Measurements from ENCODE around the gene AUTS2.
"Not testable (repeated sequence)": the region's sequence is repeated elsewhere in the genome, so short reads cannot be mapped to it uniquely, and the experiment has no call there.

AUTS2 gene

DNA sequence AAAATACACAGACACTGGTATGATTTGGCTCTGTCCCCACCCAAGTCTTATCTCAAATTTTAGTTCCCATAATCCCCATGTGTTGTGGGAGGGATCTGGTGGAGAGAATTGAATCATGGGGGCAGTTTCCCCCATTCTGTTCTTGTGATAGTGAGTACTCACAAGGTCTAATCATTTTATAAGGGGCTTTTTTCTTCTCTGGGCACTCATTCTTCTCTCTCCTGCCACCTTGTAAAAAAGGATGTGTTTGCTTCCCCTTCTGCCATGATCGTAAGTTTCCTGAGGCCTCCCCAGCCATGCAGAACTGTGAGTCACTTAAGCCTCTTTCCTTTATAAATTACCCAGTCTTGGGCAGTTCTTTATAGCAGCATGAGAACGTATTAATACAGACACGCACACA, 677.3 kb downstream of the AUTS2 start:
- DNase-seq (ENCODE audit: low read depth in 1 of 2, low spot score in 1 of 2) = not testable (repeated sequence)

DNA sequence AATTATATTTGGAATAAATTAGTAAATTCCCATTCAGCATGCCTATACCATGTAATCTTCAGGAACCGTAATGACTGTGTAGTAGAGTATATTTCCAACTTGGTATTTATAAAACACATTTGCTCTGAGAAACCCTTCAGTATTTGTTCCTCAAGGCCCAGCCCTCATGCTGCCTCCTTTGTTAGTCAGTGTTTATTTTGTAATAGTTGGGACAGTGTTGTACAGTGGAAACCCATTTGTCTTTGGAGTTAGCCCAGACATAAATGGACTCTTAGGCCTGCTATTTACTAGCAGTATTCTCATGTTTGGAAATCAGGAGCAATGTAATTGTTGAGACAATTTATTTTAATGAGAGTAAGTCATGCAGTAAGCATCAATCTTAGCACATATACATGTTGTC, 686.9 kb downstream of the AUTS2 start:
- no peak for DNase-seq (ENCODE audit: low read depth in 1 of 2, low spot score in 1 of 2)

GRCh38 chr7:70285854-70286253, 687.6 kb downstream of the AUTS2 start:
- DNase-seq (ENCODE audit: low read depth in 1 of 2, low spot score in 1 of 2) = no peak

GRCh38 chr7:70288781-70289456, 690.6 kb downstream of the AUTS2 start:
- no peak for DNase-seq (ENCODE audit: low read depth in 1 of 2, low spot score in 1 of 2)

DNA sequence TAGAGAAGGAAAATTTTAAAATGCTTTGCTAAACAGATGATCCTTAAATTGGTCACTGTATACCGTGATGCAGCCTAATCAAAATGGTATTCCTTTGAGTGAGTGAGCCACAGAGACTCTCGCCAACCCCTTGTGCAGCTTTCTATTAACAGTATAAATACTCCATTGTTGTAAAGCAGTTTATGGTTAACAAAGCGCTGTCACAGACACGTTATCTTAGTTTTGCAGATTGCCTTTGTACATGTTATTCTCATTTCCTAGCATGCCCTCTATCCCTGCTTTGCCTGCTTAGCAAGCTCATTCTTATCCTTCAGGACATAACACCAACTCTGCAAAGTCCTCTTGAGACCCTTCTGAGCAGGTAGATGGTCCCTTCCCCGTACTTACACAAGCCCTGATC, 694.4 kb downstream of the AUTS2 start:
- DNase-seq (ENCODE audit: low read depth in 1 of 2, low spot score in 1 of 2) = no peak

GRCh38 chr7:70294211-70294911, 696.1 kb downstream of the AUTS2 start:
- DNase-seq (ENCODE audit: low read depth in 1 of 2, low spot score in 1 of 2) = no peak

DNA sequence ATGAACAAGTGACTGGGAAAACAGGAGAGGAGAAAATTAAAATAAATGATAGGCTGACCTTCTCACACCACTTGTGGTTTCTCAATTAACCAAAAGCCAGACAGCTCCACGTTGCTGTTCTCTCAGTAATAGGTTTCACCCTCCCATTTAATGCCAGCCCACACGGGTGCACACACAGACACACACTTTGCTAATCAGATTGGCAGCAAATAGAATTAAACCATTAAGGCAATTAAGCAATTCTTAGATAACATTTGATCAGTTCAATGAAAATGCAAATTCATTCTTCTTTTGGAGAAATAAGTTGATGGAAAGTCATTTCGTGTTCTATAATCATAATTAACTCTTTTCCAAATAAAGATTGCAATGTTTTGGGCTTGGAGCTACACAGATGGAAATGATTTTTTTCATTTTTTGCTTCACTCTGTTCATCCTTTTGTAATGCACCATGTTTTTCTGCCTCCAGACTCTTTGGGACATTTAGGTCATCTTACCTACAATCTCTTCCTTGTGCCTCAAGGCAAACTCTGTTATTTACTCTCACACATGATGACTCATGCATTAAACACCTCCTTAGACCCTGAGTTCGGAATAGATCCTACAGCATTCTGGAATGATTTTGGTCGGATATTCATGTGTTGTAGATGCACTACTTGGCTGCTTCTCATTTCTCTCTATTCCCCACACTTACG, 700.7 kb downstream of the AUTS2 start:
- no peak for DNase-seq (ENCODE audit: low read depth in 1 of 2, low spot score in 1 of 2)

GRCh38 chr7:70299472-70299807, 701.2 kb downstream of the AUTS2 start:
- DNase-seq (ENCODE audit: low read depth in 1 of 2, low spot score in 1 of 2) = no peak

DNA sequence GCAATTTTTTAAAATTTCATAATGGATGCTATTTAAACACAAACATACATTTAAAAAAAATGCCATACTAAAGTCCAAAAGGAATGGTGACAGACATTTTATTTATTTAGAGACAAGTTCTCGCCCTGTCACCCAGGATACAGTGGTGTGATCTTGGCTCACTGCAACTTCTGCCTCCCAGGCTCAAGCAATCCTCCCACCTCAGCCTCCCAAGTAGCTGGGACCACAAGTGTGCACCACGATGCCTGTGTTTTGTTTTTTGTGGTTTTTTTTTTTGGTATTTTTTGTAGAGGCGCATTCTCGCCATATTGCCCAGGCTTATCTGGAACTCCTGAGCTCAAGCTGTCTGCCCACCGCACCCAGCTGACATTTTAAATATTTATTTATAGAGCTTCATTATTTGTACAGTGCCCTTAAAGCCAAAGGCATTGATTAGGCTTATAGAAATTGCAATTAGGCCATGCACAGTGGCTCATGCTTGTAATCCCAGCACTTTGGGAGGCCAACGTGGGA, 703.5 kb downstream of the AUTS2 start:
- DNase-seq (ENCODE audit: low read depth in 1 of 2, low spot score in 1 of 2) = no peak

GRCh38 chr7:70303309-70303708, 705.0 kb downstream of the AUTS2 start:
- no peak for DNase-seq (ENCODE audit: low read depth in 1 of 2, low spot score in 1 of 2)

DNA sequence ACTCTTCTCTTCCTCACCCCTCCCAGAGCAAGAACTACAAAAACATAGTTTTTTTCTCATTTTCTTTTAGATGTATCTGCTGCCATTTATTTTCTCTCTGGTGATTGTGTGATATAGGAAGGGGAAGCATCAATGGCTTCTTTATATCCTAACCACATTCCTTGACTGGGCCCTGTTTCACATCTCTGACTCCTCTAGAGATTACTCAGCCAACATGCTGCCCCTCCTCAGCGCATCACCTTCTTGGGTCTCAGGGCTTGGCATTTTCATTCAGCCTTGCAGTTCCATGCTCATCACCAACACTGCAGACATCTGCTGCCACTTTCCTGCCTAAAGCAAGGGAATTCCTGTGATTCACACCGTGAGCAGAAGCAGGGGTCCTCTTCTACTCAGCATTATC, 705.5 kb downstream of the AUTS2 start:
- DNase-seq (ENCODE audit: low read depth in 1 of 2, low spot score in 1 of 2) = no peak

GRCh38 chr7:70306173-70306572, 707.9 kb downstream of the AUTS2 start:
- no peak for DNase-seq (ENCODE audit: low read depth in 1 of 2, low spot score in 1 of 2)

DNA sequence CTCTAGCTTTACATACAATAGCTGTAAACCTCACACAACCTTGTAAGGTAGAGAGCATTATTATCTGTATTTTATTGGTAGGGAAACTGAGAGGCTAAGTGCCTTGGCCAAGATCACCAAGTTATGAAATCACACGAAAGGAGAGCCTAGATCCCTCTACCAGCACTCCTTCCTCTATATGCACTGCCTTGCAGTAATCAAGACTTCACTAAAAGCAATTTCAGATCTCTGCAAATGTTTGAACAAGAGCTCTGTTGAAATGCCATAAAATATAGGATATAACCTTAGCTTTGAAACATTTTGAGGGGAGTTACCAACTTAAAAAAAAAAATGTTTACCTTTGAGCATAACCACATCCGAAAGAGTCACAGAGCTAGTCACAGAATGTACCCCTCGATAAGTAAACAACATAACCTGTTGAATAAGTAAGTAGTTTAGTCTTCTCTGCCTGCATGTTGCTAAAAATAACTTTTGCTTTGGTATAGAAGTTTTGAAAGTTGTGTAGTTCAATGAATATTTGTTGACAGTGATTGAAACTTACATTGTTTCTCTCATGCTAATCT, 709.4 kb downstream of the AUTS2 start:
- DNase-seq (ENCODE audit: low read depth in 1 of 2, low spot score in 1 of 2) = no peak

- no peak for DNase-seq (ENCODE audit: low read depth in 1 of 2, low spot score in 1 of 2)
Observed at GRCh38 chr7:70312336-70312735, 714.1 kb downstream of the AUTS2 start.

GRCh38 chr7:70313271-70313670, 715.0 kb downstream of the AUTS2 start:
- no peak for DNase-seq (ENCODE audit: low read depth in 1 of 2, low spot score in 1 of 2)

DNA sequence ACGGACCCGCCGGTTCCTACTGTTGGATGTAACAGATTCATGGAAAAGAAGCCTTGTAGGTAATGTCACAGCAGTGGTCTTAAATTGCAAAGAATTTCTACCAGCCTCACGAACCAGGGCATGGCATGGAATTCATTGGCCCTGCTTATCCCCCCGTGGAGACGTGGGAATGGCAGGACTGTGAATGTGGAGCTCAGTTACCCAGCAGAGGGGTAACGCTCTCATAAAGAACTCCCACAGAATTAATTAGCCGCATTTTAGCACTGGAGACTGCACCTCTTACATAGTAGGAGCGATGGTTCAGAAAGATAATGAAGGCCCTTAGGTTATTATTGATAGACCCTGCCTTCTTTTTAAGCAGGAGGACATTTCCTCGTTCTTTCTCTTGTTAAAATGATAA, 715.4 kb downstream of the AUTS2 start:
- no peak for DNase-seq (ENCODE audit: low read depth in 1 of 2, low spot score in 1 of 2)

GRCh38 chr7:70314221-70314620, 715.9 kb downstream of the AUTS2 start:
- no peak for DNase-seq (ENCODE audit: low read depth in 1 of 2, low spot score in 1 of 2)

DNA sequence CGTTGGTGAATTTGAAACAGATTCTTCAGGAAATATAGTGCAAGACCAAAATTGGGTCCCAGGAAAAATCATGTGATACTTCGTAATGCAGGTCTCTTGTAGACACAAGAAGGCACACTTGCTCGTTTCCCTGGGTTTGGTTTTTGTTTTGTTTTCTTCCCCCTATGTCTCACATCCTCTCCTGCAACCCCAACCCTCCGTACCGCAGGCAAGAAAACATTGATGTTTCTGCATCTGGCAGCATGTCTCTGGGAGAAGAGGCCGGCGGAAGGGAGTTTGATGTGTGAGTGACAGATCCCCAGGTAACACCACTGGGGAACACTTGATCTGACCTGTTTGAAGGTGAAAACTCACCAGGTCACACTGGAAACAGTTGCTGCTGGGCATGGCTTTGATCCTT, 718.5 kb downstream of the AUTS2 start:
- no peak for DNase-seq (ENCODE audit: low read depth in 1 of 2, low spot score in 1 of 2)

- DNase-seq (ENCODE audit: low read depth in 1 of 2, low spot score in 1 of 2) = no peak
Observed at GRCh38 chr7:70317356-70317755, 719.1 kb downstream of the AUTS2 start.

DNA sequence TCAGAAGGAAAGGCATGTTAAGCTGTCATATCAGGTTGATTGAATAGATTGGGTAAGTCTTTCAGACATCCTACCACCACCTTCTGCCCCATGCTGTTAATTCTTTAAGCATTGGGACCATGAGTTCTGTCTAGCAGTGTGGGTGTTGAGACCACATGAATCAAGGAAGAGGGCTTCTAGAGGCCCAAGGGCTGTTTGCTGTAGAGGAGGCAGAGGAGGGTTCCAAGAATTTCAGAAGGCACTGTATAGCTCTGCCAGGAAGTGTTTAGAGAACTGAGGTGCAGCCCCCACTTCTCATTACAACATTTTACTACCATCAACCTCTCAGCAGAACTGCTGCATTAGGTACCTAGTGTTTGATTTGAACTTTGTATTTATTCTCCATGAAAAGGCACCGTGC, 720.2 kb downstream of the AUTS2 start:
- no peak for DNase-seq (ENCODE audit: low read depth in 1 of 2, low spot score in 1 of 2)

- DNase-seq (ENCODE audit: low read depth in 1 of 2, low spot score in 1 of 2) = no peak
Observed at GRCh38 chr7:70319057-70319456, 720.8 kb downstream of the AUTS2 start.

- no peak for DNase-seq (ENCODE audit: low read depth in 1 of 2, low spot score in 1 of 2)
Observed at GRCh38 chr7:70321016-70321590, 722.8 kb downstream of the AUTS2 start.
